Epithelial cell of esophagus (primary cell): Measurements from ENCODE around the gene KRTAP10-3.

Experiments
- DNase-seq: peaks from one replicate; pipeline ENCODE4 v3.0.0; 2010; ENCODE audit warnings: low read depth
- H3K4me3 ChIP-seq: 2 replicates; pipeline ENCODE4 v1.5.1; 2011; ENCODE audit warnings: mild to moderate bottlenecking, low read length, control low read depth
- TF ChIP-seq, protein P1 (sequence below): IDR thresholded peaks from 2 replicates; pipeline ENCODE4 v1.5.1; 2011; ENCODE audit warnings: low read depth, mild to moderate bottlenecking, low read length, control low read depth, inconsistent platforms; ENCODE audit not compliant: insufficient read depth; ENCODE audit errors: missing control alignments

The KRTAP10-3 gene

DNA sequence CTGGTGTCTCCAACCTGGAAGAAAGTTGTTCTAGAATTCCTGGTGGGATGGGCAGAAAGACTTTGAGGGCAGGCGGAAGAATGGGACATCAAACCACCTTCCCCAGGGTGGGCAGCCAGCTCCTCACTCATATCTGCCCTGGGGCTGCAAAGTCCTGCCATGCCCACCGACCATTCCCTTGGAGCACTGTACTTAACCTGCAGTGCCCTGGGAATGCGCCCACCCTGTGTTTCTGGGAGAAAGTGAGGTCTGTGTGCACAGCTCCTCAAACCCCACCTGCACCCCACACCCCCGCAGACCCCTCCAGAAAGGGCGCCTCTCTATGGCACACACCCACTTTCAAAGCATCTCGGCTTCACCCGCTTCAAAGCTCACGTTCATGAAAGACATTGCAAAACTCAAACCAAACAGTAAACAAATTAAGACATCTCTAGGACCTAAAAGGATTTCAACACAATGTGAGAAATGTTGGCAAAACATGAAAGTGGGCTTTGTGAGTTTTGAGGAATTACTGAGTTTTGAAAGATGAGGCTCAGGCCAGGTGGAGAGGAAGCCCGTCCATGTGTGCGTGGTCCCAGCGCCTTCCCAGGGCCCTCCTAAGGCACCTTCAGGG lies 43.7 kb downstream of the KRTAP10-3 start:
- DNase-seq, result no peak
- no peak overlapping the region for H3K4me3 ChIP-seq
- TF ChIP-seq, protein P1, sequence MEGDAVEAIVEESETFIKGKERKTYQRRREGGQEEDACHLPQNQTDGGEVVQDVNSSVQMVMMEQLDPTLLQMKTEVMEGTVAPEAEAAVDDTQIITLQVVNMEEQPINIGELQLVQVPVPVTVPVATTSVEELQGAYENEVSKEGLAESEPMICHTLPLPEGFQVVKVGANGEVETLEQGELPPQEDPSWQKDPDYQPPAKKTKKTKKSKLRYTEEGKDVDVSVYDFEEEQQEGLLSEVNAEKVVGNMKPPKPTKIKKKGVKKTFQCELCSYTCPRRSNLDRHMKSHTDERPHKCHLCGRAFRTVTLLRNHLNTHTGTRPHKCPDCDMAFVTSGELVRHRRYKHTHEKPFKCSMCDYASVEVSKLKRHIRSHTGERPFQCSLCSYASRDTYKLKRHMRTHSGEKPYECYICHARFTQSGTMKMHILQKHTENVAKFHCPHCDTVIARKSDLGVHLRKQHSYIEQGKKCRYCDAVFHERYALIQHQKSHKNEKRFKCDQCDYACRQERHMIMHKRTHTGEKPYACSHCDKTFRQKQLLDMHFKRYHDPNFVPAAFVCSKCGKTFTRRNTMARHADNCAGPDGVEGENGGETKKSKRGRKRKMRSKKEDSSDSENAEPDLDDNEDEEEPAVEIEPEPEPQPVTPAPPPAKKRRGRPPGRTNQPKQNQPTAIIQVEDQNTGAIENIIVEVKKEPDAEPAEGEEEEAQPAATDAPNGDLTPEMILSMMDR, result no peak

DNA sequence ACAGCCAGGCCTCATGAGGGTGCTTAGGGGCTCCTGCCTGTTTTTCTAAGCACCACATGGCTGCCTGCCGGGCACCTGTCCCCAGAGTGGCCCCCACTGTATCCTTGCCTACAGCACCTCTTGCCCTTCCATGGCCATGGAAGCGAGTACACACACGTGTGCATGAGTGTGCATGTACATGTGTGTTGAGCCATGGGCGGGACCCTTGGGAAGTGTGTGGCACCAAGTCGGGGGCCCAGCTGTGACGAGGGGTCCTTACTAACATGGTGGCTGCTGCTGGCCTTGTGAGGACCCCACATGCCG lies 44.4 kb downstream of the KRTAP10-3 start:
- H3K4me3 ChIP-seq, result no peak overlapping the region
- no peak for DNase-seq
- TF ChIP-seq, protein P1, result no peak

DNA sequence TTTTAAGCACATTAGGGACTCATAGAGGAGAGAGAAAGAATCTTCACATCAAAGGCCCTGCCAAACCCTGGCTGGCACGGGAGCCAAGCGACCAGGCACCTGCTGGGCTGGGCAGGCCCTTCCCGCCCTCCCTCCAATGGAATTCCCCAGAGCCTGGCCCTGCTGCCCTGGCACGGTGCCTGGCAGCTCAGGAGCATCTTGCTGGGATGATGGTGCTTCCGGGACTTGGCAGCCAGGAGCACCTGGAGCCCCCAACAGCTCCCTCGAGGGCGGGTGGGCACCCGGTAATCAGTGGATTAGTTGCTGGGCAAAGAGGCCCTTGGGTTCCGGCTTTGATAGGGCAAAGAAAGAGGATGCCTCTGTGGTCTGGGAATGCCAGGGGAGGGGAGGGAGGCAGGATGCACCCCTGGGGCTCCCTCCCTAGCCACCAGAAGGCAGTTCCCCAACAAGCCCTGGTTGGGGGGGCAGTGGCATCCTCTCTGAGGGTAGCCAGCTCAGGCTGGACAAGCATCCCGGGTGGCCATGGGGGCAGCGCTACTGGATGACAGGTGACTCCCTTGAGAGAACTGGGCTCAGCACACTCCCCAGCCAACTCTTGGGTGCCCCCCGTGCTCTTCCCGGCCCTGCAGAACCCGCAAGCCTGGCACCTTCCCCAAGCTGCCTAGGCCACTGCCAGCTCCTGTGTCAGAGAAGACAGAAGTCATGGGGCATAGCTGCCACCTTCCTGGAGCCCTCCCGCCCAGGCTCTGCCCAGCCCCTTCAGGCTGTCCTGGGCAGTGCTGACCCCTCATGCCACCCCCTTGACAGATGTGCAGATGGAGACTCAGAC lies 45.0 kb downstream of the KRTAP10-3 start:
- TF ChIP-seq, protein P1, result no peak
- H3K4me3 ChIP-seq, result no peak overlapping the region
- no peak for DNase-seq

DNA sequence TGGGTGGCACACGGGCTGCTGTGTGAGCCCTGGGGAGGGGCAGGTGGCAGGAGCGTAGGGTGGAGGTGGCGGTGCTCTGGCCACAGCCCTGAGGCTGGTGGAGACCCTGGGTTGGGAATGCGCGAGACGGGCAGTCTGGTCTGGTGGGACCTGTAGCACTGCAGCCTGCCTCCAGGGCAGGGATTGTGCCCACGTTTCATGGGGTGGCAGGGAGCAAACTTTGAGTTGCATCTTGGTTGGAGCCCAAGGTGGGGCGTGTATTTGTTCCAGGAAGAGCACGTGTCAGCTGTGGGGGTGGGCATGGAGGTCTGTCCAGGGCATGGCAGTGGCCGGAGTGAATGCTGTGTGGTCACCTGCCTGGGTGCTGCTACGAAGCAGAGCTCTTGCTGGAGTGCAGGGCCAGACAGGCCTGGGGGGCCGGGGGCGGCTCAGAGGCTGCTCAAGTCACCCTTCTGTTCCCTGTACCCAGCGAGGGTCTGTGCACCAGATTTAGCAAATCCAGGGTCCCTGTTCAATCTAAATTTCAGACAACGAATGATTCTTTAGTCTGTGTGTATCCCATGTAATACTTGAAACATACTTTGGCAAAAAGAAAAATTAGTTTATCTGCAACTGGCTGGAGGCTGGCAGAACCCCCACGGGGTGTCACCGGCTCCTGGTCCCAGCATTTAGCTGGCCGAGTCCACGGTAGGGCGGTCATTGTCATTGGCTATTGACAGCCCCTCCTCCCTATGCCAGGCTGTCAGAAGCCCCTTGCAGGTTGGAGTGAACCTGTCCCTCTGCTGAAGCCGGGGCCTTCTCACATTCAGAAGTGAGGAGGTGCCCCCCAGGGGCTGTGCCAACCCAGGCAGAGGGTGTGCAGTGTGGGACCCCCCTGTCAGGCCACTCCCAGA lies 45.9 kb downstream of the KRTAP10-3 start:
- H3K4me3 ChIP-seq, result no peak overlapping the region
- DNase-seq, result no peak
- TF ChIP-seq, protein P1, result no peak

DNA sequence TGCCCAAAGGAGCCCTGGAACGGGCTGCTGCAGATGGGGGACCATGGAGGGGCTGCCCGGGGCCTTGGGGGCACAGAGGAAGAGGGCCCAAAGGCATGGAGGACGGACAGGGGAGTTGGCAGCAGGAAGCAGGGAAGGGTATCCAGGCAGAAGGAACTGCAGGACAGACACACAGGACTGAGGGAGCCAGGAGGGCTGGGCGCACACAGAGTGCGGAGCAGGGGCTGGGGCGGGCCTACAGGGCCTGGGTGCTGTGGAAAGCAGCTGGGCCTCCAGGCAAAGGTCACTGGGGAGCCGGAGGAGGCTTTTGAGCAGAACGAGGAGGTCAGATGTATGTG lies 46.7 kb downstream of the KRTAP10-3 start:
- H3K4me3 ChIP-seq, result no peak overlapping the region
- TF ChIP-seq, protein P1, result no peak
- DNase-seq, result no peak

DNA sequence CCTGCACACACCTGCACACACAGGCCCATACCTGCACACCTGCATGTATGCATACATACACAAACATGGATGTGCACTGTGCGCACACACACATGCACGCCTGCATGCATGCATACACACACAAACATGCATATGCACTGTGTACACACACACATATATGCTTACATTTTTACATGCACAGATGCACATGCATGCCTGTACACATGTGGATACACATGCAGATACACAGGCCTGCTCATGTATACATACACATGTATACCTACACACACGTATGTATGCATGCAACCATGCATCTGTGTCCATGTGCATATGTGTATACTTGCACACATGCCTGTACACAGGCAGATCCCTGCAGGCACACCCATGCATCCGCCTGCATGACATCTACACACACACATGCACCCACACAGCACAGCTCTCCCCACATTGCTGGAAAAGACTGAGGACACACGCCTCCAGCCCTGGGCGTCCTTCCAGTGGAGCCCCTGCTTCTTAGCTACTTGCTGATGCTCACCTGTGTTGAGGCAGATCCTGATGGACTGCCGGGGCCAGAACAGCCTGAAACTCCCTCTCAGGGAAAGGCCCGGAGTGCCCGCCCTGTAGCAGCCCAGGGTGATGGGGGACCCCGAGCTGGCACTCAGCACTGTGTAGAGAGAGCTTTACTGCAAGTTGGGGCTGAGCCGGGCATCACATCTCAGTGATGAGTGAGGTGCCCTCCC lies 47.2 kb downstream of the KRTAP10-3 start:
- no peak overlapping the region for H3K4me3 ChIP-seq
- TF ChIP-seq, protein P1, result no peak
- no peak for DNase-seq
